ENCODE data around the gene GADL1.

The GADL1 gene

DNA sequence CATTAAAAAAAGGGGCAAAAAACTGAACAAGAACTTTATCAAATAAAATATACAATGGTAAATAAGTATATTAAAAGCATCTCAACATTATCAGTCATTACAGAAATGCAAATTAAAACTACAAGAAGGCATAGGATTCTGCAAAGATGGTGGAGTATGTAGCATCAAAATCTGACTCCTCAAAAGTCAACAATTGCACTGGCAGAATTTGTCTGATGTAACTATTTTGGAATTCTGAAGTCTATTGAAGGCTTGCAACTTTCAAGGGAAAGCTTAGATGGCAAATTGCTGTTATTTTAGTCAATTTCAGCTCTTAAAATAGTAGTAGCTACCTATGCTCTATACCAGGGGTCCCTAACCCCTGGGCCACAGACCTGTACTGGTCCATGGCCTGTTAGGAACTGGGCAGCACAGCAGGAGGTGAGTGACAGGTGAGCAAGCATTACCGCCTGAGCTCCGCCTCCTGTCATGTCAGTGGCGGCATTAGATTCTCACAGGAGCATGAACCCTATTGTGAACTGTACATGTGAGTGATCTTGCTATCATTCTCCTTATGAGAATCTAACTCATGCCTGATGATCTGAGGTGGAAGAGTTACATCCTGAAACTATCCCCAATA, 180.5 kb downstream of the GADL1 start:
- no peak for DNase-seq

GRCh38 chr3:30712991-30713390, 181.5 kb downstream of the GADL1 start:
- DNase-seq: no peak

DNA sequence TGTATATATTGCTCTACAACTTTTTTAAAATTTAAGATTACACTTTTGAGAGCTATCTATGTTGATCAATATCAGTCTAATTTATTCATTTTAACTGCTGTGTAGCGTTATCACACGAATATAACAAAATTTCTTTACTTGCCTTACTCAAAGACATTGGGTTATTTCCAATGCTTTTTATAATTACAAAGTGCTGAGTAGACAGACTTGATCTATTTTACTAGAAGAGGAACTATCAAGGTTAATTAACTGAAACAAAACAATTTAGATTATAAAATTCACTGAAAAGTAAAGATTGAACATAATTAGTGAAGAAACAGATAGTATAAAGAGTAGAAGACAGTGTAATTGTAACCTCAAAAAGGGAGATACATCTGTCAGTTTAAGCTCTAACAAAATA, 182.6 kb downstream of the GADL1 start:
- DNase-seq: no peak

- no peak for DNase-seq
Measured at GRCh38 chr3:30711151-30711550, 183.3 kb downstream of the GADL1 start.

GRCh38 chr3:30710017-30710416, 184.4 kb downstream of the GADL1 start:
- no peak for DNase-seq

DNA sequence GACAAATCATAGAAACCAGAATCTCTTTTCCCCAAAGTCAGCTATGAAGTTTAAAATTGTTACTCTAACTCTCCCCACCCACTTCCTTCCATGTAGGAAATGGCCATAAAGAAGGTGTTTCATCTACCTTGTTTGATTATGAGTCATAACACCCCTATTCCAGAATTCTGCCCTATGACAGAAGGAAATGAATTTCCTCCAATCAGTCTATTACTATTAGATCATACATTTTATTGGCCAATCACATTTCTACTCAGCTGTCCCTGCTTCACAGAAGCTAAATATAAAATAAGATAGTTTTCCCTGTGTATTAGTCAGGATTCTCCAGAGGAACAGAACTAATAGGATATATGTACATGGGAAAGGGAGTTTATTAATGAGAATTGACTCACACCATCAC, 186.0 kb downstream of the GADL1 start:
- DNase-seq: no peak

GRCh38 chr3:30707825-30708224, 186.6 kb downstream of the GADL1 start:
- DNase-seq: no peak

- DNase-seq: no peak
Measured at GRCh38 chr3:30704931-30705890, 189.2 kb downstream of the GADL1 start.

DNA sequence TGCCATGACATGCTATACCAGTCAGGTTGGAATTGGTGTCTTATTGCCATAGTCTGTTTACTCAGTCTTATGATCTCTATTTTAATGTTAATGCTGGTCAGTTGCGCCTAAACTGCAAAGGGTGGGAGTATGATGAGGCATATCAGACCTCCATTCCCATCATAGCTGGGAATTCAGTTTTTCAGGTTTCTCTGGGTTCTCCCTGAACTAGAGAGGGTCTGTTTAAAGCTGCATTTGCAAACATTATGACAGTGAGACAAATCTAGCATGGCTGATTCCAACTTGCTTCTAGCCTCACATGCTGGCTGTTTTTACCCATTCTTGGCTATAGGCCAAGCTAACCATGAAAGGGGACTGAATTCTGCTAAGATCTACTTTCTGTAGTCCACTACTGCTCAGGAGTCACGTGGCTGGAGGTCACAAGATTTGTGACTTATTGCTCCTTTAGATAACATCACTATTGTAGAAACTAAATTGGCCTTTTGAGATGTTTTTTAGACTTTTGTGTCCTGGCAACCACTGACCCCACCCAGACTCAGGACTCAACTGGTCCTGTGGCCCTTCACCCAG, 191.5 kb downstream of the GADL1 start:
- no peak for DNase-seq

- no peak for DNase-seq
Measured at GRCh38 chr3:30702038-30702827, 192.2 kb downstream of the GADL1 start.

DNA sequence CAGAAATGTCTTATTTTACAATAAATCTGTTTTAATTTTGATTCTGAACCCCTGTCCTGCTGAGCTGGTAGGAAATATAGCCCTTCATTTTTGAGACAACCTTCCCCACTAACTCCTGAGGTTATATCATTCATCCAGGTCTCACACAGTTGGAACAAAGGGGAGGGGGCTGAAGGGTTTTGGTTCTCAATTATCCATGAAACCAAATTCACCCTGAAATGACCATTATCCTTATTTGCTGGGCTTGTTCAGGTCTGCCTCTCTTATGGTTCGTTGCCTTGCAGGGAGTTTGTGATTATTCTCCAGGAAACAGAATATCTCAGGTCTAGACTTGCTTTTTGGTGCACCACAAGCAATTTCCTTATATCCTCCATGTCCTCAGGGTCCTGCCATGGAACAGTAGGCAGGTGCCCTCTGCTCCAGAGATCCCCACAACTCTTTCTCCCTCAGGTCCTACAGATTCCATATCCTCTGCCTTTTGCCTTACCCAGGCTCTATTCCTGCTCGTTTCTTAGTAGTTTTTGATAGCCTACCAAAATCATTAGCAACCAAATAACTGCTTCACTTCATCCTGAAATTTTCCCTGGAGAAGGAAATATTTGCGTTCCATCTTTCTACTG, 193.6 kb downstream of the GADL1 start:
- no peak for DNase-seq

DNA sequence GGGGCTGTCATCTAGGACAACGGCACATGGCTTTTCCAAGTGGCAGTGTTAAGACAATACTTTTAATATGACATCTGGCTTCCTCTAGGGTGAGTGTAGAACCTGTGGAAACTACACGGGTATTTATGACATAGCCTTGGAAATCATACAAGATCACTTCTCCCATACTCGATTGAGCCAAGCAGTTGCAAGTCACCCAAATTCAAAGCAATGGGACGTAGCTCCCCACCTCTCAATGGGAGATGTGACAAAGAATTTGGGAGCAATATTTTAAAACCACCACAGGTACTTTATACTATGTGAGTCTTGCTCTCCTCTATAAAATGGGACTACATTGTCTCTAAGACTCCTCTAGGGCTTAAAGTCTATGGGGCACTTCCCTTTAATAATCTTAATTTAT, 194.5 kb downstream of the GADL1 start:
- no peak for DNase-seq

- DNase-seq: no peak
Measured at GRCh38 chr3:30698549-30698948, 195.9 kb downstream of the GADL1 start.

DNA sequence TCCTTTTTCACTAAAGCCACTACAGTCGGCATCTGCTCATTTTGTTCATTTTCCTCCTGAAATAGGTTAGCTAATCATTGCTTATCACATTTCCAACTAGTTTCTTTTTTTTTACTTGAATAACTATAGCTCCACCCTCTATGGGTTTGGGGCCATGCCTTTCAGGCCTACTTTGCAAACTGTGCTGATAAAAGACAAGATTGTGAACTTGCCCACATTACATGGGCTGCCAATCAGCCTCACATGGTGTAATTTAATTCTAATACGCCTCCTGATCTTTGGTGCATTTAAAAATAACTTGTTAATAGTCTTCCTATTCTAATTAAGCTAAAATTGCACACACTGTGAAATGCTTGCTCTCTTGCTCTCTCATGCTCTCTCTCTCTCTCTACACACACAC, 197.6 kb downstream of the GADL1 start:
- DNase-seq: no peak

- no peak for DNase-seq
Measured at GRCh38 chr3:30696403-30696819, 198.1 kb downstream of the GADL1 start.

DNA sequence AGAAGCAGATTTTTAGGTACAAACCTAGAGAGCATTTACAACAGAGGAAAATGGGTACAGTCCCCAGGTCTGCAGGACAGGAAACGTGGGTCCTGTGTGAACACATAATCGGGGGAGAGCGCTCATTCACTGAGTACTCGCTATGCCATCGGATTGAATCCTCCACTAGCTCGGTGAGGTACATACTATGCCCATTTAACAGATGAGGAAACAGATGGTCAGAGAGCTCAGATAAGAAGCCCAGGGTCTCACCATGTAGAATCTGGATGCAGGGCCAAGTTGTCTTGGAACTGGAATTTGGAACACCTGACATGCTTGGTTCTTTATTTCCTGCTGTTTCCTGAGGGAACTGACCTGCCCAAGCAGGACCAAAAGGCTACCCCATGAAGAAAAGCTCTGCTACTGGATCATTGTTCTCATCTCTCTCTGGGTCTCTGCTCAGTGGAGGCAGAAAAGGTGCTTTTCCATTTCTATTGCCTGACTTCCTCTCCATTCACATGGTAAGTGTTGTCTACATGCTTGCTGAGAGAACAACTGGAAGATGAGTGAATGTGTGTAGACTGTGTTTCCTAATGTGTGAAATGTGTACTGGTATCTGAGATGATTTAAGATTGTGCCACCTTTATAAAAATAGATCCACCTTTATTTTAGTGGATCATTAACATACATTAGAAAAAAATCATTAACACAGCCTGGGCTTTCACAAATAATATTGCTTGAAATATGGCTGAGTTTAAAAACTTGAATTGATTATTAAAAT, 199.0 kb downstream of the GADL1 start:
- DNase-seq: no peak

- DNase-seq: no peak
Measured at GRCh38 chr3:30694668-30695067, 199.8 kb downstream of the GADL1 start.

DNA sequence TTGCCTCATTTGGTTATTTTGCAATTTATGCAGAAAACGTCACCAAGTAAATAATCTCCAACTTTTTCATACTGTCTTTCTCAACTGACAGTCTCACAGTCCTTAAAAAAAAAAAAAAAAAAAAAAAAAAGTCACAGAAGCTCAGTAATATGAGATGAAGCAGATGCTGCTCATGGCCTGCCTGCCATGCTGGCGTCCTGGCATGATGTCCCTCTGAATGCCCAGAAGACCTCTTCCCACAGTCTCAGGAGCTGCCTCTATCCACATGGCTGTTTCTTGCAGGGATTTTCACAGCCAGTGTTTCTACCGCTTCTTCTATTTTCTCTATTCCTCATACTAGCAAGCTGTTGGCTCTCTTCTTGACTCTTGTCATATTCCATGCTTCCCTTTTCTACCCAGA, 200.3 kb downstream of the GADL1 start:
- DNase-seq: no peak

DNA sequence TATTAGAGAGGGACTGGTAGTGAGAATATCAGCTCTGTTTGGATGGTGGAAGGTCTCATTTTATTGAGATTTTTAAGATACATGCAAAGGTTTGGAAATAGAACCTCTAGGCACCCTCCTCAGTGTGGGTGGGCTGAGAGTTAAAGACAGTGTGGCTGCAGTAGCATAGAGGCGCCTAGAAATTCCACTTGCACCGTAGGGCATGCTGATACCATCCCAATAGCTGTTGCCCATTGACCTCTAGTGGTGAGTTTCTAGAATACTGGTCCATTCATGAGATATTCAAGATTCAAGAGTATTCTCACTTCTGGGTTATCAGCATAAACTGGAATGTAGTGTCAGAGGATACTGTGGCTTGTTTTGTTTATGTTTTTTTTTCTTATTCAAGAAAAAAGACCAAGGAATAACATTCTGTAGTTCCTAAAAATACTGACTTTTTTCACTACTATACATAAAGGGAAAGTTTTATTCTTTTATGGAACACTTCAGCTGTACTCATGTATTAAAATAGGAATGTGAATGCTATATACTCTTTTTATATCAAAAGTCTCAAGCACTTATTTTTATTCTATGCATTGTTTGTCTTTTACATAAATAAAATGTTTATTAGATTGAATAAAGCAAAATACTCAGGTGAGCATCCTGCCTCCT, 200.9 kb downstream of the GADL1 start:
- peak; percentile 55 for DNase-seq

DNA sequence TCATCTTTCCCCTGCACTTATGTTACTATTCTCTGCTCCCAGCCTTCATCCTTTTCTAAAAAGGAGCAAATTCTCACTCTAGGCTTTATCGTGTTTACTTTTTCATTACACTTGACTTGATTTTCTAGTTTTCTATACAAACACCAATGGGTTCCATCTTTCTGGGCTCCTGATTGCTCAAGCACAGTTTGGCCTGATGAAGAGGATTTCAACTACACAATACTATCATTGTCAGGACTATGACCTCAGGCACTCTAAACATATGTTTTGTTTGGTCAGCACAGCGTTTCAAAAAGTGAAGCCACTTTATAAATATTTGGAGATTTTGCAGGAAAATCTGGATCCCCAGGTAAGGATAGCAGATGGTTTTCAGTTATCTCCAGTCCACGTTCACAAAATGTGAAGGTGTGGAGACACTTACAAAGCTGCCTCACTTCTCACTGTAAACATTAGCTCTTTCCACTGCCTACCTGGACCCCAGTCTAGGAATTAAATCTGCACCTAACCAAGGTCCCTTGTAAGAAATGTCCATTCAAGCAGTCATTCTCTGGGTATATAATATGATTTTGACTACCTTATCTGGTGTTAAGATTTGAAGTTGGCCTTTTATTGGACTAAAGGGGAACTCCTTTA, 201.8 kb downstream of the GADL1 start:
- DNase-seq: no peak

GRCh38 chr3:30691944-30692343, 202.5 kb downstream of the GADL1 start:
- no peak for DNase-seq
